Loucy (cell line): Measurements from ENCODE around the gene SKI.

Experiments used
- H2AFZ ChIP-seq: fragments of 200-600 bp; sonication (generic); 2 replicates; pipeline ENCODE4 v1.6.0; 2016; ENCODE audit warnings: antibody characterized with exemption, mild to moderate bottlenecking, low read length, moderate library complexity
- H3F3A ChIP-seq: fragments of 200-600 bp; 2 replicates; pipeline ENCODE4 v1.6.0; 2016; ENCODE audit warnings: antibody characterized with exemption, low read depth, mild to moderate bottlenecking
- H3K27me3 ChIP-seq: fragments of 200-600 bp; sonication (generic); 2 replicates; pipeline ENCODE4 v1.6.1; 2014; ENCODE audit warnings: low read length, mild to moderate bottlenecking; ENCODE audit not compliant: insufficient read depth, poor library complexity, severe bottlenecking
- H3K36me3 ChIP-seq: fragments of 200-600 bp; sonication (generic); 2 replicates; pipeline ENCODE4 v1.6.1; 2016; ENCODE audit warnings: low read length; ENCODE audit not compliant: insufficient read depth
- H3K4me1 ChIP-seq: fragments of 200-600 bp; sonication (generic); 2 replicates; pipeline ENCODE4 v1.5.1; 2014; ENCODE audit warnings: low read length, mild to moderate bottlenecking; ENCODE audit not compliant: insufficient read depth, poor library complexity, severe bottlenecking
- H3K4me2 ChIP-seq: fragments of 200-600 bp; sonication (generic); 2 replicates; pipeline ENCODE4 v1.6.0; 2014; ENCODE audit warnings: antibody characterized with exemption, low read length, low read depth, mild to moderate bottlenecking; ENCODE audit not compliant: poor library complexity, severe bottlenecking
- H3K4me3 ChIP-seq: fragments of 200-600 bp; sonication (generic); 2 replicates; pipeline ENCODE4 v1.5.1; 2014; ENCODE audit warnings: low read length, mild to moderate bottlenecking, mixed read lengths; ENCODE audit not compliant: poor library complexity, severe bottlenecking
- H3K79me2 ChIP-seq: fragments of 200-600 bp; sonication (generic); 2 replicates; pipeline ENCODE4 v1.6.1; 2014; ENCODE audit warnings: low read length; ENCODE audit not compliant: insufficient read depth
- H3K9ac ChIP-seq: fragments of 200-600 bp; sonication (generic); 2 replicates; pipeline ENCODE4 v1.6.0; 2014; ENCODE audit warnings: mild to moderate bottlenecking, low read depth, low read length, moderate library complexity; ENCODE audit not compliant: poor library complexity, severe bottlenecking
- H3K9me2 ChIP-seq: fragments of 200-600 bp; sonication (generic); replicated peaks from 2 replicates; pipeline ENCODE4 v1.6.1; 2016; ENCODE audit warnings: low read depth, low read length, mixed read lengths
- H3K9me3 ChIP-seq: fragments of 200-600 bp; sonication (generic); 2 replicates; pipeline ENCODE4 v1.6.1; 2014; ENCODE audit warnings: mild to moderate bottlenecking, antibody characterized with exemption, low read length, low read depth; ENCODE audit not compliant: insufficient read depth
- H4K20me1 ChIP-seq: fragments of 200-600 bp; sonication (generic); 2 replicates; pipeline ENCODE4 v1.6.0; 2014; ENCODE audit warnings: antibody characterized with exemption, low read length, mild to moderate bottlenecking; ENCODE audit not compliant: insufficient read depth, poor library complexity, severe bottlenecking
- EZH2phosphoT487 ChIP-seq: fragments of 200-600 bp; IDR thresholded peaks from 2 replicates; pipeline ENCODE4 v1.6.1; 2018; ENCODE audit warnings: antibody characterized with exemption, mild to moderate bottlenecking, moderate library complexity, borderline replicate concordance
- TF ChIP-seq, protein P1 (sequence below): fragments of 200-600 bp; sonication (generic); conservative IDR thresholded peaks from 2 replicates; pipeline ENCODE4 v1.5.1; 2014; ENCODE audit warnings: mild to moderate bottlenecking, antibody characterized with exemption, low read length

Gene SKI

DNA sequence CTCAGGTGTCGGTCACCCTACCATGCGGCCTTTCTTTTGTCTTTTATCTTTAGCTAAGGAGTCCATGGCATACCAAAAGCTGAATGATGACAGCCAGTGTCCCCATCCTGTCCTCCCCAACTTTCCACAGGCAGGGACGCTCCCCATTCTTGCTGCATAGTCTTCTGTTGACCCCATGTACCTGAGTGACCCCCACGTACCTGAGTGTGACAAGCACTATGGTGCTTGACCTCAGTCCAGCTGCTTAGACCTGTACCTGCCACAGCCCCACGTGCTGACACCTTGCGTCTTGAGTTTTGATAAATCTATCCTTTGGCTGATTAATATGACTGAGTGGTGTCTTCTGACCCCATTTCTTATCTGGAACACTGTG lies 26.9 kb downstream of the SKI start:
- H3K4me1 ChIP-seq: peaks cover 24% of the 10 kb centered on the region
- H3F3A ChIP-seq: peaks cover 26% of the 10 kb centered on the region
- H3K9me2 ChIP-seq: no peaks in the 10 kb centered on the region
- peaks cover 2% of the 10 kb centered on the region for H4K20me1 ChIP-seq
- H3K79me2 ChIP-seq: peaks cover 75% of the 10 kb centered on the region
- H3K4me3 ChIP-seq: no peak overlapping the region
- H3K9me3 ChIP-seq: no peaks in the 10 kb centered on the region
- H3K4me2 ChIP-seq: peak overlapping the region; percentile 5
- no peaks in the 10 kb centered on the region for H3K36me3 ChIP-seq
- no peak for TF ChIP-seq EZH2phosphoT487
- TF ChIP-seq, protein P1, sequence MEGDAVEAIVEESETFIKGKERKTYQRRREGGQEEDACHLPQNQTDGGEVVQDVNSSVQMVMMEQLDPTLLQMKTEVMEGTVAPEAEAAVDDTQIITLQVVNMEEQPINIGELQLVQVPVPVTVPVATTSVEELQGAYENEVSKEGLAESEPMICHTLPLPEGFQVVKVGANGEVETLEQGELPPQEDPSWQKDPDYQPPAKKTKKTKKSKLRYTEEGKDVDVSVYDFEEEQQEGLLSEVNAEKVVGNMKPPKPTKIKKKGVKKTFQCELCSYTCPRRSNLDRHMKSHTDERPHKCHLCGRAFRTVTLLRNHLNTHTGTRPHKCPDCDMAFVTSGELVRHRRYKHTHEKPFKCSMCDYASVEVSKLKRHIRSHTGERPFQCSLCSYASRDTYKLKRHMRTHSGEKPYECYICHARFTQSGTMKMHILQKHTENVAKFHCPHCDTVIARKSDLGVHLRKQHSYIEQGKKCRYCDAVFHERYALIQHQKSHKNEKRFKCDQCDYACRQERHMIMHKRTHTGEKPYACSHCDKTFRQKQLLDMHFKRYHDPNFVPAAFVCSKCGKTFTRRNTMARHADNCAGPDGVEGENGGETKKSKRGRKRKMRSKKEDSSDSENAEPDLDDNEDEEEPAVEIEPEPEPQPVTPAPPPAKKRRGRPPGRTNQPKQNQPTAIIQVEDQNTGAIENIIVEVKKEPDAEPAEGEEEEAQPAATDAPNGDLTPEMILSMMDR: no peak
- H3K9ac ChIP-seq: no peak overlapping the region
- H3K27me3 ChIP-seq: no peaks in the 10 kb centered on the region
- H2AFZ ChIP-seq: no peak overlapping the region

DNA sequence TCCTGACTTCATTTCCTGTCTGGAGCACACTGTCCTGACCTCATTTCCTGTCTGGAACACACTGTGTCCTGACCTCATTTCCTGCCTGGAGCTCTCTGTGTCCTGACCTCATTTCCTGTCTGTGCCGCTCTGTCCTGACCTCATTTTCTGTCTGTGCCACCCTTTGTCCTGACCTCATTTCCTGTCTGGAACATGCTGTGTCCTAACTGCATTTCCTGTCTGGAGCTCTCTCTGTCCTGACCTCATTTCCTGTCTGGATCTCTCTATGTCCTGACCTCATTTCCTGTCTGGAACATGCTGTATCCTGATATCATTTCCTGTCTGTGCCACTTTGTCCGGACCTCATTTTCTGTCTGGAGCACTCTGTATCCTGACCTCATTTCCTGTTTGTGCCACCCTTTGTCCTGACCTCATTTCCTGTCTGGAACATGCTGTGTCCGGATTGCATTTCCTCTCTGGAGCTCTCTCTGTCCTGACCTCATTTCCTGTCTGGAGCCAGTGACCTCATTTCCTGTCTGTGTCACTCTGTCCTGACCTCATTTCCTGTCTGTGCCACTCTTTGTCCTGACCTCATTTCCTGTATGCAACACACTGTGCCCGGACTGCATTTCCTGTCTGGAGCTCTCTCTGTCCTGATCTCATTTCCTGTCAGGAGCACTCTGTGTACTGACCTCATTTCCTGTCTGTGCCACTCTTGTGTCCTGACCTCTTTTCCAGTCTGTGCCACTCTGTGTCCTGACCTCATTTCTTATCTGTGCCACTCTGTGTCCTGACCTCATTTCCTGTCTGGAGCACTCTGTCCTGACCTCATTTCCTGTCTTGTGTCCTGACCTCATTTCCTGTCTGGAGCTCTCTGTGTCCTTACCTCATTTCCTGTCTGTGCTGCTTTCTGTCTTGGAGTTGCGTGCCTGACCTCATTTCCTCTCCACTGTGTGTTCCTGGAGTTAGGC lies 27.6 kb downstream of the SKI start:
- Histone ChIP-seq H3K36me3 (no peaks in the 10 kb centered on the region), H3K27me3 (no peaks in the 10 kb centered on the region), H3K9me2 (no peaks in the 10 kb centered on the region), H3K79me2 (peaks cover 73% of the 10 kb centered on the region), H2AFZ (no peak overlapping the region), H3K9me3 (no peaks in the 10 kb centered on the region), H3K4me1 (peaks cover 24% of the 10 kb centered on the region), H3K4me2 (peak overlapping the region; percentile 5), H3F3A (peaks cover 26% of the 10 kb centered on the region), H3K9ac (no peak overlapping the region), H3K4me3 (no peak overlapping the region), H4K20me1 (peaks cover 3% of the 10 kb centered on the region)
- TF ChIP-seq, protein P1: no peak
- TF ChIP-seq EZH2phosphoT487: no peak

DNA sequence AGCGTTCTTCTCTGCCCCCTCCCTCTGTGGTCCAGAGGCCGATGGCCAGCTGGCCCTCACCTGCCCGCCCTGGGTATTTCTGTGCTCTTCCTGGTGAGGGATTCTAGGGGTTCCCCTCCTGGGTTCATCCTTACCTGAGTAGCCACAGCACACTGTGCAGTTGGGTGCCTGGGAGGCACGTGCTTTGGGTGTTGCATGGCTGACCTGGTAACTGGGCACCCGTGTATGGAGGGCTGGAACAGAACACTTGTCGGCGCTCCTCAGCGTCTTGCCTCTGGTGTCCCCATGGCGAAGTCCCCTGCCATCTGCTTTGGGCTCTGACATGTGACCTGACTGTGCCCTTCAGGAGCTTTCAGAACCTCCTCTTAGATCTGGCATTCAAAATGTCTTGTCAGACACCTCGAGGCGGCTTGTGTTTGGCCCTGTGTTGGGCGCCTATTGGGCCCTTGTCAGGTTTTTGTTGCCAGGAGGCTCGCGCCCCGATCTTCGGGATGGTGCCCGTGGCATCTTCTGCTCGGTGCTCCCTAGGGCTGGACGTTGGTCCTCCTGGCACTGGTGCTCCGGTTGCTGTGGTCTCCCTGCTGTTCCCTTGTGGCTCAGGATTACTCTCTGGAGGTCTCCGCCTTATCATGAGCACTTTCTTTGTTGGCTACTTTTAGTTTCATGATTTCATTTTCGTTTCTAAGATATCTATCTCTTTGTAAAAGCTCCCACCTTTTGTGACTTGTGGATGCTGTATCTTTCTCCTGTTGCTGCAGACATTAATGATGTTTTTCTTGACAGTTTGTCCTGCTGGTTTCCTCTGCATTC lies 28.5 kb downstream of the SKI start:
- H4K20me1 ChIP-seq: peaks cover 3% of the 10 kb centered on the region
- H3K4me1 ChIP-seq: peaks cover 24% of the 10 kb centered on the region
- H3K9ac ChIP-seq: no peak overlapping the region
- peak overlapping the region; percentile 5 for H3K4me2 ChIP-seq
- no peaks in the 10 kb centered on the region for H3K27me3 ChIP-seq
- TF ChIP-seq, protein P1: no peak
- TF ChIP-seq EZH2phosphoT487: no peak
- no peak overlapping the region for H3K4me3 ChIP-seq
- no peaks in the 10 kb centered on the region for H3K36me3 ChIP-seq
- H3K9me2 ChIP-seq: no peaks in the 10 kb centered on the region
- peaks cover 73% of the 10 kb centered on the region for H3K79me2 ChIP-seq
- H2AFZ ChIP-seq: no peak overlapping the region
- peaks cover 26% of the 10 kb centered on the region for H3F3A ChIP-seq
- no peaks in the 10 kb centered on the region for H3K9me3 ChIP-seq
